IMR-90 (cell line): ENCODE data around the gene CCDC171. TPM values are rescaled to one million over a fixed set of nuclear protein-coding genes. Genes with fewer than 3 reads are reported as not detected.

Experiments used
- ATAC-seq: fragments of 200-7000 bp; cut with Tn5 transposase; 2 replicates; pipeline ENCODE4 v1.9.1; 2020; ENCODE audit warnings: low read depth, mild to moderate bottlenecking, moderate library complexity
- BruUV-seq: library from RNA; stranded (reverse); fragments of 400-500 nt; replicated peaks from 2 replicates; lab custom pipeline; 2021; lab: Mats Ljungman, UMichigan
- CTCF ChIA-PET: fragments of 300-600 bp; formaldehyde crosslinking; extraction: SDS; loops from one replicate; lab custom pipeline; 2021; ENCODE audit warnings: antibody characterized with exemption; lab: Yijun Ruan, JAX
- POLR2A ChIA-PET: fragments of 300-600 bp; sonication (Branson Sonifier 250); formaldehyde crosslinking; loops from one replicate; lab custom pipeline; 2022; ENCODE audit warnings: antibody characterized with exemption; ENCODE audit not compliant: unreplicated experiment; lab: Charles Lee
- DNase-seq: peaks from one replicate; pipeline ENCODE4 v3.0.0; 2013
- H2AFZ ChIP-seq: replicated peaks from 2 replicates; pipeline ENCODE3; 2013; ENCODE audit warnings: low read length, mild to moderate bottlenecking; ENCODE audit not compliant: poor library complexity
- H2AK5ac ChIP-seq: 2 replicates; pipeline ENCODE4 v1.6.1; 2013; ENCODE audit warnings: low read depth, low read length, inconsistent platforms
- H2AK9ac ChIP-seq: replicated peaks from 2 replicates; pipeline ENCODE3; 2013; ENCODE audit warnings: mild to moderate bottlenecking, low read depth, low read length, moderate library complexity; ENCODE audit not compliant: poor library complexity
- H2BK120ac ChIP-seq: 2 replicates; pipeline ENCODE4 v1.6.1; 2013; ENCODE audit warnings: low read depth, low read length, inconsistent platforms
- H2BK15ac ChIP-seq: 3 replicates; pipeline ENCODE4 v1.6.1; 2013; ENCODE audit warnings: low read depth, low read length, inconsistent platforms
- H2BK20ac ChIP-seq: 2 replicates; pipeline ENCODE4 v1.6.1; 2013; ENCODE audit warnings: low read depth, mild to moderate bottlenecking, inconsistent platforms, low read length, moderate library complexity
- H2BK5ac ChIP-seq: 2 replicates; pipeline ENCODE4 v1.6.1; 2013; ENCODE audit warnings: mild to moderate bottlenecking, low read depth, low read length, inconsistent platforms; ENCODE audit not compliant: poor library complexity, severe bottlenecking
- H3K14ac ChIP-seq: replicated peaks from 2 replicates; pipeline ENCODE4 v1.6.1; 2013; ENCODE audit warnings: low read depth, low read length, inconsistent platforms
- H3K18ac ChIP-seq: 2 replicates; pipeline ENCODE4 v1.6.1; 2013; ENCODE audit warnings: low read depth, low read length, control low read depth
- H3K23ac ChIP-seq: 2 replicates; pipeline ENCODE4 v1.6.1; 2013; ENCODE audit warnings: low read depth, low read length, inconsistent platforms
- H3K27ac ChIP-seq: 2 replicates; pipeline ENCODE4 v1.5.1; 2013; ENCODE audit warnings: mild to moderate bottlenecking, control low read depth, low read length; ENCODE audit not compliant: insufficient read depth
- H3K27me3 ChIP-seq: 2 replicates; pipeline ENCODE4 v1.6.1; 2013; ENCODE audit warnings: low read length; ENCODE audit not compliant: control insufficient read depth, insufficient read depth
- H3K36me3 ChIP-seq: 2 replicates; pipeline ENCODE4 v1.6.1; 2013; ENCODE audit warnings: low read length, mixed read lengths; ENCODE audit not compliant: control insufficient read depth, insufficient read depth
- H3K4ac ChIP-seq: 2 replicates; pipeline ENCODE4 v1.6.1; 2013; ENCODE audit warnings: low read depth, low read length, inconsistent platforms
- H3K4me1 ChIP-seq: 2 replicates; pipeline ENCODE4 v1.6.1; 2013; ENCODE audit warnings: low read length, mixed read lengths; ENCODE audit not compliant: control insufficient read depth, insufficient read depth
- H3K4me2 ChIP-seq: 2 replicates; pipeline ENCODE4 v1.6.1; 2013; ENCODE audit warnings: low read depth, mild to moderate bottlenecking, control low read depth, low read length, moderate library complexity
- H3K4me3 ChIP-seq: 2 replicates; pipeline ENCODE4 v1.5.1; 2013; ENCODE audit warnings: low read depth, mild to moderate bottlenecking, control low read depth, low read length, moderate library complexity; ENCODE audit not compliant: insufficient read depth
- H3K56ac ChIP-seq: 2 replicates; pipeline ENCODE4 v1.6.1; 2013; ENCODE audit warnings: low read length, inconsistent platforms; ENCODE audit not compliant: insufficient read depth; ENCODE audit errors: extremely low read depth
- H3K79me1 ChIP-seq, 2 experiments: 2 replicates each; pipeline ENCODE4 v1.6.1; 2013; ENCODE audit warnings: low read length in 2 of 2, inconsistent platforms in 1 of 2, low read depth in 1 of 2
- H3K9ac ChIP-seq: 2 replicates; pipeline ENCODE4 v1.6.1; 2013; ENCODE audit warnings: low read depth, low read length, control low read depth
- H3K9me1 ChIP-seq: 2 replicates; pipeline ENCODE4 v1.6.1; 2013; ENCODE audit warnings: low read length, inconsistent platforms; ENCODE audit not compliant: insufficient read depth
- H3K9me3 ChIP-seq: 2 replicates; pipeline ENCODE4 v1.6.1; 2013; ENCODE audit warnings: low read length; ENCODE audit not compliant: control insufficient read depth, insufficient read depth
- H4K20me1 ChIP-seq: 2 replicates; pipeline ENCODE4 v1.6.1; 2013; ENCODE audit warnings: low read length, inconsistent platforms; ENCODE audit not compliant: insufficient read depth
- H4K5ac ChIP-seq: 2 replicates; pipeline ENCODE4 v1.6.1; 2013; ENCODE audit warnings: mild to moderate bottlenecking, low read depth, low read length, control low read depth
- H4K8ac ChIP-seq, 2 experiments: 2 replicates each; pipeline ENCODE4 v1.6.1; 2013; ENCODE audit warnings: low read depth in 2 of 2, low read length in 2 of 2, control low read depth in 1 of 2, inconsistent platforms in 1 of 2
- H4K91ac ChIP-seq: 2 replicates; pipeline ENCODE4 v1.6.1; 2013; ENCODE audit warnings: low read depth, low read length, inconsistent platforms; ENCODE audit not compliant: insufficient read depth
- MAZ ChIP-seq: IDR thresholded peaks from 2 replicates; pipeline ENCODE4 v1.6.1; 2012; ENCODE audit warnings: low read depth, mild to moderate bottlenecking, low read length, improper control_type of control experiment, moderate library complexity, borderline replicate concordance
- MXI1 ChIP-seq: IDR thresholded peaks from 2 replicates; pipeline ENCODE4 v1.6.1; 2012; ENCODE audit warnings: low read depth, mild to moderate bottlenecking, low read length, moderate library complexity, borderline replicate concordance
- NFE2L2 ChIP-seq: fragments of 150-350 bp; IDR thresholded peaks from 2 replicates; pipeline ENCODE4 v1.6.1; 2016; ENCODE audit warnings: low read depth, mild to moderate bottlenecking, low read length
- RCOR1 ChIP-seq: IDR thresholded peaks from 2 replicates; pipeline ENCODE4 v1.6.1; 2012; ENCODE audit warnings: mild to moderate bottlenecking, low read length, improper control_type of control experiment; ENCODE audit not compliant: insufficient replicate concordance
- SMC3 ChIP-seq: fragments of 150-350 bp; IDR thresholded peaks from 2 replicates; pipeline ENCODE4 v1.6.1; 2016; ENCODE audit warnings: low read depth, mild to moderate bottlenecking, antibody characterized with exemption, low read length, moderate library complexity
- WGBS, 2 experiments: methylation state at CpG; one replicate each; pipeline versions ENCODE4 v1.1.5 to v1.1.7; 2013; ENCODE audit warnings: missing lambda C conversion rate in 2 of 2; ENCODE audit not compliant: insufficient read length in 1 of 2; ENCODE audit errors: extremely low coverage in 2 of 2; 5-methylcytosine and 5-hydroxymethylcytosine counted together
- dilution Hi-C: fragments of 300-500 bp; cut with HindIII; formaldehyde crosslinking; loops from one replicate; pipeline ENCODE4 v1.14.3; 2018; ENCODE audit warnings: low sequenced_read_pairs; ENCODE audit not compliant: unreplicated experiment
- in situ Hi-C: fragments of 300-500 bp; cut with MboI; formaldehyde crosslinking; loops from 3 replicates; pipeline ENCODE4 v1.14.3; 2019; ENCODE audit warnings: low sequenced_read_pairs, inconsistent platforms, mixed read lengths
- intact Hi-C: fragments of 100-400 bp; cut with micrococcal nuclease; formaldehyde crosslinking; loops from 2 replicates; pipeline ENCODE4 v1.10.0; 2022
- polyA plus RNA-seq, 3 experiments: library from polyadenylated mRNA; depleted of rRNA; stranded (reverse); fragments of >200 nt; gene quantifications; 2 replicates each; pipeline ENCODE4 v1.2.3, GENCODE V29; 2012; ENCODE audit warnings: low replicate concordance in 1 of 3
- total RNA-seq: library from RNA; depleted of rRNA; stranded (reverse); fragments of >200 nt; gene quantifications from 2 replicates; pipeline ENCODE4 v1.2.3, GENCODE V29; 2012

Gene CCDC171
- total and polyA plus RNA-seq, 2 of the 4 experiments (the other 2 are of a cell fraction), result 0.63 to 2.2 TPM

DNA sequence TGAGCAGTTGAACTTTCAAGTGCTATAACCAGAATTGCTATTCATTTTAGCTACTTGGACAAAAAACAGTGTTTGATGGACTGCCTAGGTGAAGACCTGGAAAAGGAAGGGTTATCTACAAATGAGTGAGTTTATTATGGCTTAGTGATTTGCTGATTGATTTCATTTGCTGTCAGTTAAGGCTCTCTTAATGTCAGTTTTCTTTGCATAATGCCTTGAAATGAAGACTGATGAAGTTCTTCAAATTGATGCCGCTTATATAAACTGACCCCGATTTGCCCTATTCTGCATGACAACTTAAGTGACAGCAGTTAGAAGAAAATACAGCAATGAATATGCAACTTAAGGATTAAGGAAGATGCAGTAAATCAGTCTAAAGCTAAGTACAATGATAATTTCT, 332.6 kb downstream of the CCDC171 start:
- no peak overlapping the region for H2BK120ac ChIP-seq
- H3K4ac ChIP-seq, result no peak overlapping the region
- H3K9me3 ChIP-seq, result no peaks in the 10 kb centered on the region
- no peak for ATAC-seq
- H2AK5ac ChIP-seq, result no peak overlapping the region
- H4K8ac ChIP-seq, result no peak overlapping the region
- H2AK9ac ChIP-seq, result no peak overlapping the region
- no CpG with 5 or more reads among the region's 2 CpGs for WGBS, 2 experiments
- H3K4me1 ChIP-seq, result no peaks in the 10 kb centered on the region
- POLR2A ChIA-PET, result no interaction called here
- H2AFZ ChIP-seq, result no peak overlapping the region
- DNase-seq, result no peak
- in situ Hi-C loops (no loop called here), dilution Hi-C loops (no loop called here), intact Hi-C loops (no loop called here)
- no peaks in the 10 kb centered on the region for H3K36me3 ChIP-seq
- H3K4me3 ChIP-seq, result no peak overlapping the region
- H3K56ac ChIP-seq, result no peak overlapping the region
- no peak overlapping the region for H3K27ac ChIP-seq
- no peak overlapping the region for H2BK5ac ChIP-seq
- no peak overlapping the region for H3K14ac ChIP-seq
- no peak overlapping the region for H3K4me2 ChIP-seq
- H4K20me1 ChIP-seq, result no peaks in the 10 kb centered on the region
- TF ChIP-seq RCOR1 (no peak), NFE2L2 (no peak), SMC3 (no peak), MXI1 (no peak), MAZ (no peak)
- H3K9ac ChIP-seq, result no peak overlapping the region
- H3K23ac ChIP-seq, result no peak overlapping the region
- CTCF ChIA-PET, result interaction anchor here (0.7 kb wide), 1 partner anchor 143 kb away, joined by 3 read pairs; no protein-coding TSS in a partner anchor
- no peak overlapping the region for H3K18ac ChIP-seq
- H3K79me1 ChIP-seq, result no peaks in the 10 kb centered on the region
- H3K27me3 ChIP-seq, result no peaks in the 10 kb centered on the region
- H3K9me1 ChIP-seq, result no peaks in the 10 kb centered on the region
- BruUV-seq, result no TSS peak
- H4K5ac ChIP-seq, result no peak overlapping the region
- H2BK15ac ChIP-seq, result no peak overlapping the region
- no peak overlapping the region for H2BK20ac ChIP-seq
- H4K91ac ChIP-seq, result no peak overlapping the region
